Measurements from ENCODE around the gene ZNF407. TPM values are rescaled to one million over a fixed set of nuclear protein-coding genes. Genes with fewer than 3 reads are reported as not detected.

The ZNF407 gene
- total RNA-seq, 1 experiment from 2014 or later = 15.9 TPM

- Histone ChIP-seq H3K27me3 (replicated peaks; ENCODE audit: insufficient read depth, low read depth, low read length, poor library complexity) (no peaks in the 10 kb centered on the region), H3K4me1 (ENCODE audit: insufficient read depth, low read length, poor library complexity, severe bottlenecking) (no peaks in the 10 kb centered on the region), H3K9me3 (ENCODE audit: low read depth, low read length, poor library complexity, severe bottlenecking) (no peaks in the 10 kb centered on the region), H3K27ac (ENCODE audit: low read depth, low read length, poor library complexity, severe bottlenecking) (no peak overlapping the region), H3K36me3 (ENCODE audit: insufficient read depth, low read length, poor library complexity, severe bottlenecking) (no peaks in the 10 kb centered on the region), H3K4me3 (ENCODE audit: low read depth, low read length, poor library complexity, severe bottlenecking) (no peak overlapping the region)
- no TSS peak for BruUV-seq (replicated peaks)
- intact Hi-C loops (cut with micrococcal nuclease; ENCODE audit: unreplicated experiment) = no loop called here
- ChIA-PET POLR2A (ENCODE audit: low non-redundant PET) (no interaction called here), CTCF (no interaction called here)
- no peak for TF ChIP-seq CTCF (conservative IDR thresholded peaks at IDR 0.05; ENCODE audit: low read depth, low read length)
- no peak for TF ChIP-seq EZH2 (IDR thresholded peaks at IDR 0.05; ENCODE audit: borderline replicate concordance, low read depth, low read length, poor library complexity, severe bottlenecking)
- no peak for DNase-seq (ENCODE audit: low spot score)
These were observed 516.6 kb downstream of the ZNF407 start for GRCh38 chr18:75114231-75114764.

Other genes starting within 250 kb of the ZNF407 start
- not detected in 2 replicates for gene DIPK1C, start 140.6 kb upstream of the ZNF407 start, total RNA-seq (2021)
- gene CNDP2, start 101.5 kb upstream of the ZNF407 start, total RNA-seq (2021) = 75.3 and 89.4 TPM in 2 replicates
- gene CNDP1, start 63.4 kb upstream of the ZNF407 start, total RNA-seq (2021) = not detected in 2 replicates

Data from A673 (cell line).